ENCODE data around the gene LIPF. TPM values are rescaled to one million over a fixed set of nuclear protein-coding genes. Genes with fewer than 3 reads are reported as not detected.
"Not testable (repeated sequence)": the region's sequence is repeated elsewhere in the genome, so short reads cannot be mapped to it uniquely, and the experiment has no call there.

Gene LIPF
- polyA plus RNA-seq, 1 experiment: not detected

DNA sequence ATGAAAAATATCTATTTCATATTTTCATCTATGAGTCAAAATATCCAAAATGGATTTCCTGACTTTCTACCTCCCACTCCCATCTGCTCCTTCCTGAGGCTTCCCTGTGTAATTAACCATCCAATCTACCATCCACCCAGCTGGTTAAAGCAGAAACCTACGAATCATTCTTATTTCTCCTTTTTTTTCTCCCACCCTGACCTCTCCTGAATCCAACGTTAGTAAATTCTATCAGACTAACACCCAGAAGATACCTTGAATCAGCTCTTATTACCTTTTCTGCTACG, 3.7 kb upstream of the LIPF start:
- Histone ChIP-seq H3K36me3 (ENCODE audit: control insufficient read depth, insufficient read depth, low read length) (no peaks in the 10 kb centered on the region), H3K27me3 (ENCODE audit: control insufficient read depth, insufficient read depth, low read length) (no peaks in the 10 kb centered on the region), H3K4me3 (ENCODE audit: low read depth, low read length) (no peak overlapping the region)
- ChIA-PET CTCF (interaction anchor here (0.6 to 1.1 kb wide), 2 partner anchors 9 to 67 kb away, joined by 3 to 5 read pairs; no protein-coding TSS in a partner anchor), POLR2A (no interaction called here)
- TF ChIP-seq CTCF (IDR thresholded peaks at IDR 0.05; ENCODE audit: insufficient read depth, low read depth, low read length): no peak
- no peak for DNase-seq (ENCODE audit: low read depth)

GRCh38 chr10:88661018-88661417, 3.2 kb upstream of the LIPF start:
- CTCF ChIA-PET: interaction anchor here (0.6 to 1.1 kb wide), 2 partner anchors 9 to 68 kb away, joined by 3 to 5 read pairs; no protein-coding TSS in a partner anchor
- no peak for TF ChIP-seq CTCF (IDR thresholded peaks at IDR 0.05; ENCODE audit: insufficient read depth, low read depth, low read length)
- Histone ChIP-seq H3K27me3 (ENCODE audit: control insufficient read depth, insufficient read depth, low read length) (no peaks in the 10 kb centered on the region), H3K36me3 (ENCODE audit: control insufficient read depth, insufficient read depth, low read length) (no peaks in the 10 kb centered on the region), H3K4me3 (ENCODE audit: low read depth, low read length) (no peak overlapping the region)
- POLR2A ChIA-PET: interaction anchor here (0.6 to 0.7 kb wide), 2 partner anchors 30 to 36 kb away, joined by 3 to 8 read pairs; no protein-coding TSS in a partner anchor
- no peak for DNase-seq (ENCODE audit: low read depth)

DNA sequence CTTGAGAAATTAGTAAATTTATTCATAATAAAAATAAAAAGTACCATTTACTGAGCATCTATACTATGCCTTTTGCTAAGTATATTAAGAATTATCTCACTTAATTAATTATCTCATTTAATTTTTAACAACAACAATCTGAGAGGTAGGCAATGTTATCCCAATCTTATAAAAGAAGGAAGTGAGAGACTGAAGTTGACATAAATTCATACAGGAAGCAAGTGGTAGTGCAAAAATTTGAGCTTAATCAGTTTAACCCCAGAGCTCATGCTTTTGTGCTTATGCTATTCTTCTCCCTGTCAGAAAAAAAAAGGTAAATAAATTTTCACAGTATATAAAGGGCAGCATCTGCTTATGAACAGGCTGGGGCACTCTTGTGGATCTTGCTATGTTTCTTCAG, 2.7 kb upstream of the LIPF start:
- TF ChIP-seq CTCF (IDR thresholded peaks at IDR 0.05; ENCODE audit: insufficient read depth, low read depth, low read length): no peak
- no peaks in the 10 kb centered on the region for H3K27me3 ChIP-seq (ENCODE audit: control insufficient read depth, insufficient read depth, low read length)
- ChIA-PET POLR2A (interaction anchor here (0.6 to 0.7 kb wide), 2 partner anchors 29 to 36 kb away, joined by 3 to 8 read pairs; no protein-coding TSS in a partner anchor), CTCF (no interaction called here)
- H3K4me3 ChIP-seq (ENCODE audit: low read depth, low read length): no peak overlapping the region
- H3K36me3 ChIP-seq (ENCODE audit: control insufficient read depth, insufficient read depth, low read length): no peaks in the 10 kb centered on the region
- DNase-seq (ENCODE audit: low read depth): no peak

GRCh38 chr10:88663153-88663552, 1.1 kb upstream of the LIPF start:
- DNase-seq (ENCODE audit: low read depth); H3K4me3 ChIP-seq (ENCODE audit: low read depth, low read length); H3K27me3 ChIP-seq (ENCODE audit: control insufficient read depth, insufficient read depth, low read length); POLR2A ChIA-PET; CTCF ChIA-PET; H3K36me3 ChIP-seq (ENCODE audit: control insufficient read depth, insufficient read depth, low read length): not testable (repeated sequence)

GRCh38 chr10:88668465-88668864, 4.2 kb downstream of the LIPF start:
- H3K36me3 ChIP-seq (ENCODE audit: control insufficient read depth, insufficient read depth, low read length): no peaks in the 10 kb centered on the region
- DNase-seq (ENCODE audit: low read depth): no peak
- POLR2A ChIA-PET: no interaction called here
- H3K27me3 ChIP-seq (ENCODE audit: control insufficient read depth, insufficient read depth, low read length): no peaks in the 10 kb centered on the region
- no peak for TF ChIP-seq CTCF (IDR thresholded peaks at IDR 0.05; ENCODE audit: insufficient read depth, low read depth, low read length)
- H3K4me3 ChIP-seq (ENCODE audit: low read depth, low read length): no peak overlapping the region
- CTCF ChIA-PET: no interaction called here

GRCh38 chr10:88670497-88670896, 6.3 kb downstream of the LIPF start:
- H3K27me3 ChIP-seq (ENCODE audit: control insufficient read depth, insufficient read depth, low read length): no peaks in the 10 kb centered on the region
- CTCF ChIA-PET: interaction anchor here (1.0 to 1.8 kb wide), 3 partner anchors 11 to 88 kb away, joined by 3 to 6 read pairs (median 4); partner anchors contain the start of gene RNLS

More at GRCh38 chr10:88670497-88670896, 6.3 kb downstream of the LIPF start:
- DNase-seq (ENCODE audit: low read depth): no peak
- Histone ChIP-seq H3K4me3 (ENCODE audit: low read depth, low read length) (no peak overlapping the region), H3K36me3 (ENCODE audit: control insufficient read depth, insufficient read depth, low read length) (no peaks in the 10 kb centered on the region)
- POLR2A ChIA-PET: no interaction called here
- TF ChIP-seq CTCF (IDR thresholded peaks at IDR 0.05; ENCODE audit: insufficient read depth, low read depth, low read length): no peak
